Measurements from ENCODE around the gene ERCC8.

GRCh38 chr5:60958088-60958487 lies 13.2 kb upstream of the ERCC8 start:
- no peak for TF ChIP-seq NBN (IDR thresholded peaks at IDR 0.05; ENCODE audit: low read depth)
- TF ChIP-seq ZNF121 (CRISPR knock-in tag; conservative IDR thresholded peaks at IDR 0.05), result no peak
- no peak for TF ChIP-seq GATA2 (CRISPR knock-in tag; IDR thresholded peaks at IDR 0.05)
- TF ChIP-seq CBX3 (IDR thresholded peaks at IDR 0.05; ENCODE audit: borderline replicate concordance in 1 of 2, low read length in 2 of 2), result no peak
- no peak for TF ChIP-seq YY1 (IDR thresholded peaks at IDR 0.05; ENCODE audit: borderline replicate concordance in 1 of 3, control insufficient read depth in 1 of 3, extremely low read depth in 1 of 3, insufficient read depth in 3 of 3, insufficient read length in 1 of 3, insufficient replicate concordance in 2 of 3, low read depth in 1 of 3, low read length in 2 of 3)
- no peak for TF ChIP-seq E2F5 (CRISPR knock-in tag; IDR thresholded peaks at IDR 0.05)
- no peak for TF ChIP-seq NR1H2 (CRISPR knock-in tag; IDR thresholded peaks at IDR 0.05)

Data from K562 (cell line).